Head of caudate nucleus (tissue), 42 donors: Measurements from ENCODE around the gene HAS3.

Experiments used
- DNase-seq, 42 donors: peaks; one replicate each; pipeline versions ENCODE4 v3.0.0 to v3.0.0-alpha.2; 2020 to 2021; ENCODE audit warnings: mixed read lengths in 7 of 42
- intact Hi-C: fragments of 100-400 bp; cut with DNase I; formaldehyde crosslinking; loops from one replicate; pipeline ENCODE4 v1.15.0; 2022

HAS3 gene

GRCh38 chr16:69166946-69167930 is 61.8 kb downstream of the HAS3 start:
- peak in 4 of 42 donors; percentile 17 to 32 (median 26) for DNase-seq
- intact Hi-C loops = no loop called here
